DLD1 (cell line): ENCODE results near the gene CHST13.

Experiments used
- in situ Hi-C: cut with HindIII; loops from 2 replicates; pipeline ENCODE4 v1.10.0; 2017; ENCODE audit warnings: low sequenced_read_pairs

Gene CHST13

GRCh38 chr3:126487151-126487771, 36.7 kb upstream of the CHST13 start:
- in situ Hi-C loops = no loop called here

DNA sequence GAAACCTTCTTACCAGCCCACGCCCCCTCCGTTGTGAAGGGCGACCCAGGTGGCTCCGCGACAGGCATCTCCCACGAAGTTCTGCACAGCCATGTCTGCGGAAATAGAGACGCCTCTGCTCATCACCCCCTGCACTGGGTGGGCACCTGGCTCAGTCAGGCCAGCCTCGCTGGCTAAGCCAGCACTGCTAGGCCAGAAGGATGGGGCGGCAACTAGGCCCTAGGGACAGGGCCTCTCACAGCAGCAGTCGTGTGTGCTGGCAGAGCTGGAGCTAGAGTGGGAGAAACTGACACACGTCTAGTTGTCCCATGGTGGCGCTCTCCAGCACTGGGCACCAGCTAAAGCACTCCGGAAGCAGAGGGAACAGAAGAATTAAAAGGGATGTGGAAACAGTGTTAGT, 35.8 kb upstream of the CHST13 start:
- in situ Hi-C loops = no loop called here

DNA sequence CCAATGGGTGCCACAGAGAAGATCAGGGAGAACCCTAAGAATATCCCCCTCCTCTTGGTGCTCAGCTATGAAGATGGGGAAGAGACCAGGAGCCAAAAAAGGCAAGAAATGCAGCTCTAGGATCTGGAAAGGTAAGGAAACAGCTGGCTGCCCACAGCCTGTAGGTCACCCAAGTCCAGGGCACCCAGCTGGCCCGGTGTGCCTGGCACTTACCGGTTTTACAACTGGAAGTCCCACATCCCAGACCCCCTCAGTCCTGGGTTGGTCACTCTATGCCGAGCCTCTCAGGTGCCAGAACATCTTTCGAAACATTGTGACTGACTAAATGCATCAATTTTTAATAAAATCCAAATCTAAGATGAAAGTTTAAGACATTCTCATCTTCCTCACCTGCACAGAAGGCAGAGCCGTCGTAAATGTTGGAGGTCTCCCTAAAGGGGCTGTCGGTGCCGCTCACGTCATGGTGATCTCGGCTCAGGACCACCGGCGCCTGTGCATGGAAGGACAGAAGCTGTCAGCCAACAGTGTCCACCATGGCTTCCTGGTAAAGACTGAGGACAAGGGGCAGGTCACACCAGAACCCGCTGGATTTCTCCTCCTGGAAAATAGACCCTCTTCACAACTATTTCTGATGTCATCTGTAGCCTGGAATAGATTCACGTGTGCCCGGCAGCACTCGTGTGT, 34.9 kb upstream of the CHST13 start:
- in situ Hi-C loops = no loop called here

- in situ Hi-C loops = no loop called here
These were observed 33.3 kb upstream of the CHST13 start for GRCh38 chr3:126490619-126491018.

DNA sequence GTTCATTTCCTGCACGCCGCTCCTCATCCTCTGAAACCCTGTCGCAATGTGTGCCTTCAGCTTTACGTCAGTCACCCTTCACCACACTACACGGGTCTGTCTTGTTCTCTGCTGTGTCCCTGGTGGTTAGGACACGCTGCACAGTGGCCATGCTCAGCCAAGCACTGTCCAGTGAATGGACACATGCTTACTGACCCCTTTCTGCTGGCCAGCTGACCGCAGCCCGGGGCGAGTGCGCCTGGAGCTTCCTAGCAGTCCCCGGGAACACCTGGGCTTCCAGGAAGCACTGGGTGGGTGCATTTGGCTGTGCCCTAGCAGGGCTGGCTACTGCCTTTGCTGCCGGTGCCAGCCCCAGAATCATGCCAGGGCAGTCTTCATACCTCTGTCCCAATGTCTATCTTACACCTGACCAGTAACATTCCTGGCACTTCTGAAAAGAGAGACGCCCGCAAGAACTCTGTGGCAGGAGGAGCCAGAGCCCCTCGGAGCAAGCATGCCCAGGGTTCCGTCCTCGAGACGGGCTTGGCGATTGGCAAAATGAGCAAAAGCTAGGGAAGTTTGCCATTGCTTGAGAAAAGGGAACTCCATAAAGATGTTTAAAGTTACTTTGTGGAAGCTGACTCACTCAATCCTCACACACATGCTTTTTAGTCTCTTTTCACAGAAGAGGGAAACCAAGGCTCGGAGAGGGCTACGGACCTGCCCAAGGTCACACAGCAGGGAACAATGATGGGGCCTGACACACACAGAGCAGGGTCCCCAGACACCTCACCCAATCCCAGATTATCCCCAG, 32.5 kb upstream of the CHST13 start:
- in situ Hi-C loops = no loop called here

DNA sequence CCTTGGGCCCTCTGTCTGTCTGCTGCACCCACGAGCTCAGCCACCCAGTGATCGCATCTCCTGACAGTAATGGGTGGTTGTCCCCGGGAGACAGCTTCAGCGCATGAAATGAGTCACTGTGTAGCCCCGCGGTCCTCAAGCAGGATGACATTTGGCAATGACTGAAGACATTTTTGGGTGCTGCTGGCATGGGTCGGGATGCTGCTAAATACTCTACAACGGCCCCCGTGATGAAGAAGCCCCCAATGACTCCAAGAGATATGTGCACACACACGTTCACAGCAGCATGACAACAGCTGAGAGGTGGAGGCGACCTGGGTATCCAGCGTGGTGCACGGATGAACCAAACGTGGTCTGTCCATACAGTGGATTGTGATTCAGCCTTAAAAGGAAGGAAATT, 30.9 kb upstream of the CHST13 start:
- in situ Hi-C loops = no loop called here

DNA sequence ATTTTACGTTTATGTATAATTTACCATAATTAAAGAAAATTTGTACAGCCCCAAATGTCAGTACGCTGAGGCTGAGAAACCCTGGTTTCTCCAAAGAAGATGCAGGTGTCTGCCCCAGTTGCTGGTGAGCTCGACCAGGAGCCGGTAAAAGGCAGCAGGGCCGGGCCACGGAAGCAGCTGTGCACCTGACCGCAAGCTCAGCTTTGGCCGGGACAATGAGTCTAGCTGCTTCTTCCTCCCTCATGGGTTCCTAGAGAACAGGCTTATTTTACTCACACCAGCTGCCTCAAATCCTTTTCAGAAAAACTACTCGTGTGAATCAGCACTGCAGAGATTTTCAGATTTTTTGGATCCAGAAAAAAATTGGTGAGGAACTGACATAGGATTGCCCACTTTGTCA, 30.2 kb upstream of the CHST13 start:
- in situ Hi-C loops = no loop called here

- in situ Hi-C loops = no loop called here
These were observed 29.6 kb upstream of the CHST13 start for GRCh38 chr3:126494204-126494969.

DNA sequence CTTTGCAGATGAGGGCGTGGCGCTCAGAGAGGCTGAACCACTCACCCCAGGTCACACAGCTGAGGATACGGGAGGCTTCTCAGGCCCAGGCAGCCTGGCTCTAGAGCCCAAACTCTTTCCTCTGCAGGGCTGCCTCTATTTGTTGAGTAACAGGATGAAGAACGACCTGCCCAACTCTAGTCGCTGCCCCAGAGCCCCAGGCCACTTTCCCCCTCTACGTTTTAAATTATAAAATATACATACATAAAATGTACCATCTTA, 29.1 kb upstream of the CHST13 start:
- in situ Hi-C loops = no loop called here

GRCh38 chr3:126495786-126496185, 28.2 kb upstream of the CHST13 start:
- in situ Hi-C loops = no loop called here

- in situ Hi-C loops = no loop called here
These were observed 26.8 kb upstream of the CHST13 start for GRCh38 chr3:126496894-126497850.

- in situ Hi-C loops = no loop called here
These were observed 26.0 kb upstream of the CHST13 start for GRCh38 chr3:126497956-126498355.

- in situ Hi-C loops = no loop called here
These were observed 25.5 kb upstream of the CHST13 start for GRCh38 chr3:126498461-126498860.

DNA sequence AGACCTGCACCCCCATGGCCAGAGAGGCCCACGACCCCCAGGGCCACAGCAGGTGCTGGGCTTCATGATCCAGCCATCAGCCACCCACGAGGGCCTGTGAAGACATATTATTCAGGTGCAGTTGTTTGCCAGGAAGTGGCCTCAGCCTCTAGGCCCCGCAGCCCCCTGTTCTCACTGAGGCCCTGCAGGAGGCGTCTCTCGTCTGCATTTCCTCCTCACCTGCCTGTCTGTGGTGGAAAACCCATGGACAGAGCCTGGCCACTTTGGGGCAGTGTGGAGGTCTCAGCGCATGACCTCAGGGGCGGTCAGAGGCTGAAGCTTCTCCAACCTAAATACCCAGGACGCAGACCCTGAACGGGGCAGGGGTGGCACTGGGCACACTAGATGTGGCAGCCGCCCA, 25.0 kb upstream of the CHST13 start:
- in situ Hi-C loops = no loop called here

GRCh38 chr3:126499401-126499800, 24.6 kb upstream of the CHST13 start:
- in situ Hi-C loops = no loop called here

- in situ Hi-C loops = no loop called here
These were observed 23.9 kb upstream of the CHST13 start for GRCh38 chr3:126500016-126500415.

GRCh38 chr3:126501054-126501453, 22.9 kb upstream of the CHST13 start:
- in situ Hi-C loops = no loop called here

- in situ Hi-C loops = no loop called here
These were observed 22.2 kb upstream of the CHST13 start for GRCh38 chr3:126501736-126502135.

DNA sequence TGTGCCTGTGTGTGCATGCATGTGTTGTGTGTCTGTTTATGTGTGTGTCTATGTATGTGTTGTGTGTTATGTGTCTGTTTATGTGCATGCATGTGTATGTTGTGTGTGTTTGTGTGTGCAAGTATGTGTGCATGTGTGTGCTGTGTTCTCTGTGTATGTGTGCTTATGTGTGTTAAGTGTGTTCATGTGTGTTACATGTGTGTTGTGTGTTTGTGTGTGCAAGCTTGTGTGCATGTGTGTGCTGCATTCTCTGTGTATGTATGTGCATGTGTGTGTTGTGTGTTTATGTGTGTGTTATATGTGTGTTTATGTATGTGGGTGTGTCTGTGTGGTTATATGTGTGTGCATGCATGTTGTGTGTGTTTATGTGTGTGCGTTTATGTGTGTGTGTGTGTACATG, 21.3 kb upstream of the CHST13 start:
- in situ Hi-C loops = no loop called here

DNA sequence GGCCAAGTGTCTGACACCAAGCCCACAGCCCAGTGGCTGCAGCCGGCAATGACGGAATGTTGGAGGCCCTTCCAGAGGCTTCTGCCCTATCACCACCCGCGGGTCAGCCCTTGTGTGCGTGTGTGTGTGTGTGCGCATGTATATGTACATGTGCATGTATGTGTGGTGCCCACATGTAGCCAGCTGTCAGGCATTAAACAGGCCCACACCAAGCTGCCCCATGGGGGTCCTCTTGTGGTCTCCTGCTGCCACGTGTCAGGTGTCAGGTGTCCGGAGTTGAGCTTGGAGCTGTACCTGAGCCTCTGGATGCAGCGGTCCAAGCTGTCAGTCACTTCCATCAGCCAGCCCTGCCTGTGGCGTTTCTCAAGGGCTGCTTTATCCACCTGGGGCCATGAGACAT, 20.3 kb upstream of the CHST13 start:
- in situ Hi-C loops = no loop called here

- in situ Hi-C loops = no loop called here
These were observed 16.1 kb upstream of the CHST13 start for GRCh38 chr3:126507886-126508285.
